ENCODE measurements around the gene P4HA2. TPM values are rescaled to one million over a fixed set of nuclear protein-coding genes. Genes with fewer than 3 reads are reported as not detected.

P4HA2 gene
- polyA plus RNA-seq, 1 donor (not counting 4 experiments of a cell fraction or from before 2014, with no cell fraction given) = 93.6 TPM

DNA sequence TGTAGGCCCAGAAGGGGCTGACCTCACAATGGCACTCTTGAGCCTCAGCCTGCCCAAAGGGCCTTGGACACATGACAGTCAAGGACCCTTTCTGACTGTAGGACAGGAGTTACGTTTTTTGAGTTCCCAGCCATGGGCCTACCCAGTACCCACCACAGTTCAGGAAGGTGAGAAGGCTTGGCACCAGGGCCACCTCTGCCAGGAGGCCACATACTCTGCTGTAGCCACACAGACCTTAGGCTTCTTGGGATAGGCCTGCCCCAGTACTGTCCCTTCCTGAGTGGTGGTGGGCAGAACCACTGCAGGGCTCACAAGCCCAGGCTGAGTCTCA lies 42.6 kb upstream of the P4HA2 start:
- FAIRE-seq (no peak), DNase-seq (ENCODE audit: low read depth, low spot score) (no peak)
- no peaks in the 10 kb centered on the region for H3K27me3 ChIP-seq (ENCODE audit: control insufficient read depth, extremely low read depth, insufficient read depth, low read length)
- no peak overlapping the region for H3K9ac ChIP-seq (ENCODE audit: control insufficient read depth, extremely low read depth, insufficient read depth, low read length)
- H3K27ac ChIP-seq (ENCODE audit: control insufficient read depth, insufficient read depth, low read length) = no peak overlapping the region
- peaks cover 2% of the 10 kb centered on the region for H4K20me1 ChIP-seq (ENCODE audit: control insufficient read depth, extremely low read depth, insufficient read depth, low read length)
- peaks cover 5% of the 10 kb centered on the region for H3K9me1 ChIP-seq (ENCODE audit: control insufficient read depth, extremely low read depth, insufficient read depth, low read length)
- dilution Hi-C loops (cut with MboI; ENCODE audit: extremely low pct_ligation_motif_present, low sequenced_read_pairs) = no loop called here
- H3K36me3 ChIP-seq (ENCODE audit: control insufficient read depth in 2 of 2, extremely low read depth in 1 of 2, insufficient read depth in 2 of 2, low read length in 2 of 2) = peaks cover 33 to 53% of the 10 kb centered on the region in 2 experiments
- H2AFZ ChIP-seq (ENCODE audit: control insufficient read depth, low read length) = no peak overlapping the region
- no peaks in the 10 kb centered on the region for H3K9me3 ChIP-seq (ENCODE audit: control insufficient read depth, low read depth, low read length)
- no peak overlapping the region for H3K4me3 ChIP-seq (ENCODE audit: control insufficient read depth in 2 of 3, extremely low read depth in 1 of 3, insufficient read depth in 2 of 3, low read depth in 1 of 3, low read length in 3 of 3)
- peaks cover 28% of the 10 kb centered on the region for H3K4me1 ChIP-seq (ENCODE audit: control insufficient read depth, extremely low read depth, insufficient read depth, low read length)
- no peak overlapping the region for H3K4me2 ChIP-seq (ENCODE audit: control insufficient read depth, extremely low read depth, insufficient read depth, low read depth, low read length)
- no peak for TF ChIP-seq EZH2 (IDR thresholded peaks at IDR 0.05; ENCODE audit: low read length)
- TF ChIP-seq CTCF (optimal IDR thresholded peaks at IDR 0.05 in 1 of 3, IDR thresholded peaks at IDR 0.05 in 1 of 3, conservative IDR thresholded peaks at IDR 0.05 in 1 of 3; ENCODE audit: extremely low read depth in 1 of 3, insufficient read depth in 2 of 3, low read length in 3 of 3) = no peak
- no peaks in the 10 kb centered on the region for H3K79me2 ChIP-seq (ENCODE audit: control insufficient read depth, insufficient read depth, low read length)

DNA sequence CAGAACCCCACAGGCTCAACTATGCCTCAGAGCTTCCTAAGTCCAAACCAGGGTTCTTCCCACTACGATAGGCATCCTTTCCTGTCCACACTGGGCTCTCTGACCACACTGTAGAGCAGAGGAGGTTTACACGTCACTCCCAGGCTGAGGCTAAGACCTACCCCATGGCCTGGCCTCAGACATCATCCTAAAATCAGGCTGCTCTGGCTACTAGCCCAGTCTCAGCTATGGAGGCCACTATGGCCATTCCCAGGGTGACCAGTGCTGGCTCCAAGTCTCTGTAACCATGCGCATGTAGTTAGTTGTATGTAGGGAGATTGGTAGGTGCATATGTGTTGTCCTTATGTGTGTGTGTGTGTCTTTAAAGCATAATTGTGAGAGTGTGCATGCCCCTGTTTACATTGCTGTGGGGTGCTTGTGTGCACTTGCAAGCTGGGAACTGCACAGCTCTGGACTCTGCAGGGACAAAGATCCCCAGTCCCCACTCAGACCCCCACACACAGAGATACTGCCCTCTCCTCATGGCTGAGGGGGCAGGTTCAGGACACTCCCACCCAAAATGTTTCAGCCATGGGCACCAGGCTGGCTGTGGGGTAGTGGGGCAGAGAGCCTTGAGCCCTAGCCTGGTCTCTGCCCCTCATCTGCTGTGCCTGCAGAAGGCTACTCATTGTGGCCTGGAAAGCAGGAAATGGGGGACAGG lies 42.1 kb upstream of the P4HA2 start:
- Histone ChIP-seq H4K20me1 (ENCODE audit: control insufficient read depth, extremely low read depth, insufficient read depth, low read length) (peaks cover 2% of the 10 kb centered on the region), H3K27me3 (ENCODE audit: control insufficient read depth, extremely low read depth, insufficient read depth, low read length) (no peaks in the 10 kb centered on the region), H3K9me3 (ENCODE audit: control insufficient read depth, low read depth, low read length) (no peaks in the 10 kb centered on the region), H3K36me3 (ENCODE audit: control insufficient read depth in 2 of 2, extremely low read depth in 1 of 2, insufficient read depth in 2 of 2, low read length in 2 of 2) (peaks cover 33 to 53% of the 10 kb centered on the region in 2 experiments), H2AFZ (ENCODE audit: control insufficient read depth, low read length) (no peak overlapping the region), H3K4me2 (ENCODE audit: control insufficient read depth, extremely low read depth, insufficient read depth, low read depth, low read length) (no peak overlapping the region), H3K27ac (ENCODE audit: control insufficient read depth, insufficient read depth, low read length) (no peak overlapping the region), H3K9me1 (ENCODE audit: control insufficient read depth, extremely low read depth, insufficient read depth, low read length) (peaks cover 5% of the 10 kb centered on the region), H3K9ac (ENCODE audit: control insufficient read depth, extremely low read depth, insufficient read depth, low read length) (no peak overlapping the region), H3K4me1 (ENCODE audit: control insufficient read depth, extremely low read depth, insufficient read depth, low read length) (peaks cover 32% of the 10 kb centered on the region), H3K79me2 (ENCODE audit: control insufficient read depth, insufficient read depth, low read length) (no peaks in the 10 kb centered on the region), H3K4me3 (ENCODE audit: control insufficient read depth in 2 of 3, extremely low read depth in 1 of 3, insufficient read depth in 2 of 3, low read depth in 1 of 3, low read length in 3 of 3) (no peak overlapping the region)
- no peak for FAIRE-seq
- no peak for TF ChIP-seq EZH2 (IDR thresholded peaks at IDR 0.05; ENCODE audit: low read length)
- TF ChIP-seq CTCF (optimal IDR thresholded peaks at IDR 0.05 in 1 of 3, IDR thresholded peaks at IDR 0.05 in 1 of 3, conservative IDR thresholded peaks at IDR 0.05 in 1 of 3; ENCODE audit: extremely low read depth in 1 of 3, insufficient read depth in 2 of 3, low read length in 3 of 3) = no peak
- DNase-seq (ENCODE audit: low read depth, low spot score) = no peak
- dilution Hi-C loops (cut with MboI; ENCODE audit: extremely low pct_ligation_motif_present, low sequenced_read_pairs) = no loop called here
